ENCODE results near the gene RAB35.

Gene RAB35

GRCh38 chr12:120132054-120132836 is 15.7 kb upstream of the RAB35 start:
- DNase-seq, result no peak

GRCh38 chr12:120131116-120131515 is 14.6 kb upstream of the RAB35 start:
- no peak for DNase-seq

GRCh38 chr12:120130011-120130410 is 13.5 kb upstream of the RAB35 start:
- no peak for DNase-seq

GRCh38 chr12:120126635-120127005 is 10.1 kb upstream of the RAB35 start:
- DNase-seq, result no peak

- DNase-seq, result no peak
Observed at GRCh38 chr12:120125792-120126634, 9.5 kb upstream of the RAB35 start.

GRCh38 chr12:120125029-120125428 is 8.5 kb upstream of the RAB35 start:
- DNase-seq, result no peak

- no peak for DNase-seq
Observed at GRCh38 chr12:120121766-120122293, 5.3 kb upstream of the RAB35 start.

- no peak for DNase-seq
Observed at GRCh38 chr12:120121343-120121742, 4.8 kb upstream of the RAB35 start.

GRCh38 chr12:120119271-120119973 is 2.9 kb upstream of the RAB35 start:
- peak; percentile 76 for DNase-seq

- no peak for DNase-seq
Observed at GRCh38 chr12:120118321-120119061, 1.9 kb upstream of the RAB35 start.

GRCh38 chr12:120117961-120118320 is 1.4 kb upstream of the RAB35 start:
- no peak for DNase-seq

- DNase-seq, result peak; percentile 99
Observed at GRCh38 chr12:120116792-120117651, 469 bp upstream of the RAB35 start.

- peak; percentile 71 for DNase-seq
Observed at GRCh38 chr12:120115692-120116440, 687 bp downstream of the RAB35 start.

- DNase-seq, result no peak
Observed at GRCh38 chr12:120115066-120115465, 1.5 kb downstream of the RAB35 start.

GRCh38 chr12:120110550-120111501 is 5.7 kb downstream of the RAB35 start:
- DNase-seq, result peak; percentile 82

- DNase-seq, result no peak
Observed at GRCh38 chr12:120109570-120110267, 6.8 kb downstream of the RAB35 start.

- no peak for DNase-seq
Observed at GRCh38 chr12:120106151-120106550, 10.4 kb downstream of the RAB35 start.

GRCh38 chr12:120103371-120103770 is 13.2 kb downstream of the RAB35 start:
- DNase-seq, result no peak

GRCh38 chr12:120103044-120103338 is 13.6 kb downstream of the RAB35 start:
- no peak for DNase-seq
